WERI-Rb-1 (cell line): ENCODE data around the gene KLHL40.

ENCODE experiments used
- DNase-seq: peaks from one replicate; pipeline ENCODE4 v3.0.0-alpha.2; 2020
- H3K27ac ChIP-seq: fragments of 250-450 bp; sonication (Bioruptor Pico); 2 replicates; pipeline ENCODE4 v1.5.1; 2020; ENCODE audit warnings: mild to moderate bottlenecking, moderate library complexity
- H3K27me3 ChIP-seq: fragments of 250-450 bp; sonication (Bioruptor Pico); 2 replicates; pipeline ENCODE4 v1.5.1; 2021; ENCODE audit warnings: mild to moderate bottlenecking, low read depth, moderate library complexity; ENCODE audit not compliant: insufficient read depth, severe bottlenecking
- H3K36me3 ChIP-seq: fragments of 250-450 bp; sonication (Bioruptor Pico); 2 replicates; pipeline ENCODE4 v1.5.1; 2020; ENCODE audit warnings: mild to moderate bottlenecking, moderate library complexity
- H3K4me3 ChIP-seq: 2 replicates; pipeline ENCODE4 v1.5.1; 2011; ENCODE audit warnings: low read depth, mild to moderate bottlenecking, control low read depth, low read length
- H3K9me3 ChIP-seq: fragments of 250-450 bp; sonication (Bioruptor Pico); 2 replicates; pipeline ENCODE4 v1.5.1; 2021; ENCODE audit warnings: mild to moderate bottlenecking, moderate library complexity; ENCODE audit not compliant: severe bottlenecking
- TF ChIP-seq, protein P1 (sequence below): IDR thresholded peaks from 2 replicates; pipeline ENCODE4 v1.5.1; 2011; ENCODE audit warnings: low read depth, mild to moderate bottlenecking, control low read depth, inconsistent platforms, low read length

KLHL40 gene

GRCh38 chr3:42683875-42684598 is 1.3 kb upstream of the KLHL40 start:
- peak; percentile 5 for DNase-seq
- H3K4me3 ChIP-seq: no peak overlapping the region

DNA sequence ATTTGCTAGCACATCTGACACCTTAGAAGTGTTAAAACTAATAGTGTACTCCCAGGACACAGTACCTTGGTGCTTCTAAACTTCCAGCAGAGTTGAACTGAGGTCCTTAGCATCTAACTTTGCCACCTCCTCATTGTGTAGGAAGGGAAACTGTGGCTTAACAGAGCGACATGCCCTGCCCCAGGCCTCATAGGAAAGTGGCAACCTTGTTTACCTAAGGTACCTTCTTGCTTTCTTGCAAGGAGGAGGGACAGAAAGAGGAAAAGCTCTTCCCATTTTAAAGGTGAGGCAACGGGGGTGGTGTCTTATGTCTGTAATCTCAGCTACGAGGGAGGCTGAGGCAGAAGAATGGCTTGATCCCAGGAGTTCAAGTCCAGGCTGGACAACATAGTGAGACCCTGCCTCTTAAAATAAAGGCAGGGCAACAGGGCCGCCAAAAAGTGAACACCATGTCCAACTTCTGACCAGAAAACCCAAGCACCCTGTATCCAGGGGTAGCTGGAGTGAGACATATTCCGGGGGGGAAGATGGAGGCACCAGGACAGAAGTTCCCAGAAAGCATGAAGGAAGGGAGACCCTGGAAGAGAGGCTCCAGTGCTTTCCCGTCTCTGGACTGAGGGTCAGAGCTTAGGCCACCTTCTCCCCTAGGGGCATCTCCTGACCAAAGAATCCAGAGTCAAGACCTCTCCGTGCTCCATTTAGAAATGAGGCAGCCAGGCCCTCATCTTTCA is 540 bp upstream of the KLHL40 start:
- Histone ChIP-seq H3K4me3 (no peak overlapping the region), H3K9me3 (no peaks in the 10 kb centered on the region), H3K27me3 (no peaks in the 10 kb centered on the region), H3K27ac (no peak overlapping the region), H3K36me3 (no peaks in the 10 kb centered on the region)
- TF ChIP-seq, protein P1, sequence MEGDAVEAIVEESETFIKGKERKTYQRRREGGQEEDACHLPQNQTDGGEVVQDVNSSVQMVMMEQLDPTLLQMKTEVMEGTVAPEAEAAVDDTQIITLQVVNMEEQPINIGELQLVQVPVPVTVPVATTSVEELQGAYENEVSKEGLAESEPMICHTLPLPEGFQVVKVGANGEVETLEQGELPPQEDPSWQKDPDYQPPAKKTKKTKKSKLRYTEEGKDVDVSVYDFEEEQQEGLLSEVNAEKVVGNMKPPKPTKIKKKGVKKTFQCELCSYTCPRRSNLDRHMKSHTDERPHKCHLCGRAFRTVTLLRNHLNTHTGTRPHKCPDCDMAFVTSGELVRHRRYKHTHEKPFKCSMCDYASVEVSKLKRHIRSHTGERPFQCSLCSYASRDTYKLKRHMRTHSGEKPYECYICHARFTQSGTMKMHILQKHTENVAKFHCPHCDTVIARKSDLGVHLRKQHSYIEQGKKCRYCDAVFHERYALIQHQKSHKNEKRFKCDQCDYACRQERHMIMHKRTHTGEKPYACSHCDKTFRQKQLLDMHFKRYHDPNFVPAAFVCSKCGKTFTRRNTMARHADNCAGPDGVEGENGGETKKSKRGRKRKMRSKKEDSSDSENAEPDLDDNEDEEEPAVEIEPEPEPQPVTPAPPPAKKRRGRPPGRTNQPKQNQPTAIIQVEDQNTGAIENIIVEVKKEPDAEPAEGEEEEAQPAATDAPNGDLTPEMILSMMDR: no peak
- no peak for DNase-seq

More at GRCh38 chr3:42683875-42684598, 1.3 kb upstream of the KLHL40 start:
- Histone ChIP-seq H3K27me3 (no peaks in the 10 kb centered on the region), H3K36me3 (no peaks in the 10 kb centered on the region), H3K9me3 (no peaks in the 10 kb centered on the region), H3K27ac (no peak overlapping the region)
- TF ChIP-seq, protein P1: no peak

DNA sequence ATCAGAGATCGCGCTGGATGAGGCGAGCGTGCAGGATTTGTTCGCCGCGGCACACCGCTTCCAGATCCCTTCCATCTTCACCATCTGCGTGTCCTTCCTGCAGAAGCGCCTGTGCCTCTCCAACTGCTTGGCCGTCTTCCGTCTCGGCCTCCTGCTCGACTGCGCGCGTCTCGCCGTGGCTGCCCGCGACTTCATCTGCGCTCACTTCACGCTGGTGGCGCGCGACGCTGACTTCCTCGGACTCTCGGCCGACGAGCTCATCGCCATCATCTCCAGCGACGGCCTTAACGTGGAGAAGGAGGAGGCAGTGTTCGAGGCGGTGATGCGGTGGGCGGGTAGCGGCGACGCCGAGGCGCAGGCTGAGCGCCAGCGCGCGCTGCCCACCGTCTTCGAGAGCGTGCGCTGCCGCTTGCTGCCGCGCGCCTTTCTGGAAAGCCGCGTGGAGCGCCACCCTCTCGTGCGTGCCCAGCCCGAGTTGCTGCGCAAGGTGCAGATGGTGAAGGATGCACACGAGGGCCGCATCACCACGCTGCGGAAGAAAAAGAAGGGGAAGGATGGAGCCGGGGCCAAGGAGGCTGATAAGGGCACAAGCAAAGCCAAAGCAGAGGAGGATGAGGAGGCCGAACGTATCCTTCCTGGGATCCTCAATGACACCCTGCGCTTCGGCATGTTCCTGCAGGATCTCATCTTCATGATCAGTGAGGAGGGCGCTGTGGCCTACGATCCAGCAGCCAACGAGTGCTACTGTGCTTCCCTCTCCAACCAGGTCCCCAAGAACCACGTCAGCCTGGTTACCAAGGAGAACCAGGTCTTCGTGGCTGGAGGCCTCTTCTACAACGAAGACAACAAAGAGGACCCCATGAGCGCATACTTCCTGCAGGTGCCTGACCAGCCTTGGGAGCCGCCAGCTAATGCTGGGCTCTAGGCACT is 819 bp downstream of the KLHL40 start:
- Histone ChIP-seq H3K27me3 (no peaks in the 10 kb centered on the region), H3K27ac (no peak overlapping the region), H3K9me3 (no peaks in the 10 kb centered on the region), H3K4me3 (no peak overlapping the region), H3K36me3 (no peaks in the 10 kb centered on the region)
- TF ChIP-seq, protein P1: no peak
- DNase-seq: peak; percentile 4

DNA sequence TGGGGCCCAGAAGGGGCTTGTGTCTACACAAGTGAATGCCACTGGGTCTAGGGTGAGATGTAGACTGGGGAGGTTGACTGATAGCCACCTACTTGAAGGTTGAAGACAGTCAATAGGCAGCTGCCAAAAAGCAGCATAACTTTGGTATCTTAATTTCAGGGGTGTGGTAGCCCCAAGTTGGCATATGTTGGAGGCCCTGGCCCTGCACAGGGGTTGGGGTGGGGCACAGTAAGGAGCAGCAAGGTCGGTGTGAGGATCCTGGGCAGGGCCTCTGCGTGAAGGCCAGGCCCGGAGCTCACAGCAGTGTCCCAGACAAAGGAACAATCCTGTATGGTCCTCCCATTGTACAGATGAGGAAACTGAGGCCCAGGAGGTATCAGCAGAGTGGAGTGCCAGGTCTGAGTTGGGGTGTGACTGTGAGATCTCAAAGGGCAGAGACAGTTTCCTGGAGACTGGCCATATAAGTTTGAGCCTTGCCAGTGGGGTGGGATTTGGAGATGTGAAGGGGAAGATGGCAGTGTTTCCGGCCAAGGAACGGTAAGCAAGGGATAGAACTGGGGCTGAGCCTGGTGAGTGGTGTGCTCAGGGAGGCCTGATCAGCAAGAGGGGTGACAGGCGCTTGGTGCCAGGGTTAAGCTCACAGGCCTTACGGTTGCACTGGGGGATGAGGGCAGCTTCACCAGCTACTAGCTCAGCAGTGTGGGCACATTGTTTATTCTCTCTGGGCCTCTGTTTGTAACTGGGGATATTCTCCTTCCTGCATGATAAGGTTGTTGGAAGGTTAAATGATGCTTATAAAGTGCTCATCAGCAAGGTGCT is 1.7 kb downstream of the KLHL40 start:
- Histone ChIP-seq H3K27ac (no peak overlapping the region), H3K27me3 (no peaks in the 10 kb centered on the region), H3K9me3 (no peaks in the 10 kb centered on the region), H3K4me3 (no peak overlapping the region), H3K36me3 (no peaks in the 10 kb centered on the region)
- DNase-seq: no peak
- TF ChIP-seq, protein P1: no peak

- H3K9me3 ChIP-seq: no peaks in the 10 kb centered on the region
- H3K27me3 ChIP-seq: no peaks in the 10 kb centered on the region
- TF ChIP-seq, protein P1: no peak
- peak; percentile 7 for DNase-seq
- H3K27ac ChIP-seq: no peak overlapping the region
- no peak overlapping the region for H3K4me3 ChIP-seq
- no peaks in the 10 kb centered on the region for H3K36me3 ChIP-seq
Measured at GRCh38 chr3:42688016-42688415, 2.7 kb downstream of the KLHL40 start.
